ENCODE measurements around the gene NPAS4.

Gene NPAS4

DNA sequence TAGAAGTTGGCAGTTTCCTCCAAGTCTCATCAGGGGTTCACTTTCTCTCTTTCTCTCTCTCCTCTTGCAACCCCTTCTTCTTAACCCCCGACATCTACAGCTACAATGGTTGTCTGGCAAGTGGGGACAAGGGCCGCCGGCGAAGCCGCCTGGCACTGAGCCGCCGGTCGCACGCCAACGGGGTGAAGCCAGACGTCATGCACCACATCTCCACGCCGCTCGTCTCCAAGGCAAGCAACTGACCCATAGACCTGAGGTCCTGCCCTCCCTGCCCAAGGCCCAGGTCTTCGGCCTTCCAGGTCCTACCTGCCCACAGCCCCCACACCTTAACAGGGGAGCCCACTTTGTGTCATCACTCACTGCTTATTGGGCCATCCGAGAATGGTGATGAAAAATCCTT is 50.3 kb downstream of the NPAS4 start:
- no peaks in the 10 kb centered on the region for H3K27me3 ChIP-seq (ENCODE audit: control insufficient read depth, low read length)
- no peaks in the 10 kb centered on the region for H3K9me2 ChIP-seq (replicated peaks; ENCODE audit: control insufficient read depth, low read length)
- no peaks in the 10 kb centered on the region for H3K9me3 ChIP-seq (ENCODE audit: control insufficient read depth, insufficient read depth, low read length)
- H4K20me1 ChIP-seq (ENCODE audit: control insufficient read depth, insufficient read depth, low read depth, low read length): no peaks in the 10 kb centered on the region
- no peak overlapping the region for H3K27ac ChIP-seq (ENCODE audit: low read depth, low read length)
- H3K4me1 ChIP-seq (ENCODE audit: control insufficient read depth, low read length): peaks cover 11% of the 10 kb centered on the region
- no peak overlapping the region for H3K4me3 ChIP-seq (ENCODE audit: low read length)
- peaks cover 3% of the 10 kb centered on the region; the same call in 1 of the 2 replicates for H3K36me3 ChIP-seq (ENCODE audit: control insufficient read depth, low read length)
- H3K79me2 ChIP-seq (ENCODE audit: control insufficient read depth, low read length): no peaks in the 10 kb centered on the region
- H3F3A ChIP-seq (ENCODE audit: control insufficient read depth, insufficient read depth): no peaks in the 10 kb centered on the region
- no peak overlapping the region for H3K4me2 ChIP-seq (ENCODE audit: low read length)
- TF ChIP-seq EZH2phosphoT487 (IDR thresholded peaks at IDR 0.05; ENCODE audit: borderline replicate concordance, low read length): no peak
- TF ChIP-seq, protein P1, sequence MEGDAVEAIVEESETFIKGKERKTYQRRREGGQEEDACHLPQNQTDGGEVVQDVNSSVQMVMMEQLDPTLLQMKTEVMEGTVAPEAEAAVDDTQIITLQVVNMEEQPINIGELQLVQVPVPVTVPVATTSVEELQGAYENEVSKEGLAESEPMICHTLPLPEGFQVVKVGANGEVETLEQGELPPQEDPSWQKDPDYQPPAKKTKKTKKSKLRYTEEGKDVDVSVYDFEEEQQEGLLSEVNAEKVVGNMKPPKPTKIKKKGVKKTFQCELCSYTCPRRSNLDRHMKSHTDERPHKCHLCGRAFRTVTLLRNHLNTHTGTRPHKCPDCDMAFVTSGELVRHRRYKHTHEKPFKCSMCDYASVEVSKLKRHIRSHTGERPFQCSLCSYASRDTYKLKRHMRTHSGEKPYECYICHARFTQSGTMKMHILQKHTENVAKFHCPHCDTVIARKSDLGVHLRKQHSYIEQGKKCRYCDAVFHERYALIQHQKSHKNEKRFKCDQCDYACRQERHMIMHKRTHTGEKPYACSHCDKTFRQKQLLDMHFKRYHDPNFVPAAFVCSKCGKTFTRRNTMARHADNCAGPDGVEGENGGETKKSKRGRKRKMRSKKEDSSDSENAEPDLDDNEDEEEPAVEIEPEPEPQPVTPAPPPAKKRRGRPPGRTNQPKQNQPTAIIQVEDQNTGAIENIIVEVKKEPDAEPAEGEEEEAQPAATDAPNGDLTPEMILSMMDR (IDR thresholded peaks at IDR 0.05; ENCODE audit: low read depth, low read length, poor library complexity, severe bottlenecking): no peak

DNA sequence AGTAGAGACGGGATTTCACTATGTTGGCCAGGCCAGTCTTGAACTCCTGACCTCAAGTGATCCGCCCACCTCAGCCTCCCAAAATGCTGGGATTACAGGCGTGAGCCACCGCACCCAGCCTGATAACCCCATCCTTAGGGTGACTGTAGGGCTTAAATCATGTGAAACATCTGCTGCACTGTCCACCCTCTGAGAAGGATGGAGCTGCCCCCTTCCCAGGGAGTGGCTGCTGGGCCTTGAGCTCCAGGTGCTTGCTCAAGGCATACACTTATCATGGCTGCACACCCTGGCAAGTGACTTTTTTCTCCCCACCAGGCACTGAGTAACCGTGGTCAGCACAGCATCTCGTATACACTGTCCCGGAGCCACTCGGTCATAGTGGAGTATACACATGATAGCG is 51.2 kb downstream of the NPAS4 start:
- Histone ChIP-seq H3K9me3 (ENCODE audit: control insufficient read depth, insufficient read depth, low read length) (no peaks in the 10 kb centered on the region), H3K27ac (ENCODE audit: low read depth, low read length) (no peak overlapping the region), H3K79me2 (ENCODE audit: control insufficient read depth, low read length) (no peaks in the 10 kb centered on the region), H3K4me2 (ENCODE audit: low read length) (no peak overlapping the region), H3K36me3 (ENCODE audit: control insufficient read depth, low read length) (peaks cover 3% of the 10 kb centered on the region; the same call in 1 of the 2 replicates), H3K27me3 (ENCODE audit: control insufficient read depth, low read length) (no peaks in the 10 kb centered on the region), H3K4me1 (ENCODE audit: control insufficient read depth, low read length) (peaks cover 8% of the 10 kb centered on the region), H3F3A (ENCODE audit: control insufficient read depth, insufficient read depth) (no peaks in the 10 kb centered on the region), H3K9me2 (replicated peaks; ENCODE audit: control insufficient read depth, low read length) (no peaks in the 10 kb centered on the region), H3K4me3 (ENCODE audit: low read length) (no peak overlapping the region), H4K20me1 (ENCODE audit: control insufficient read depth, insufficient read depth, low read depth, low read length) (no peaks in the 10 kb centered on the region)
- TF ChIP-seq, protein P1 (IDR thresholded peaks at IDR 0.05; ENCODE audit: low read depth, low read length, poor library complexity, severe bottlenecking): no peak

DNA sequence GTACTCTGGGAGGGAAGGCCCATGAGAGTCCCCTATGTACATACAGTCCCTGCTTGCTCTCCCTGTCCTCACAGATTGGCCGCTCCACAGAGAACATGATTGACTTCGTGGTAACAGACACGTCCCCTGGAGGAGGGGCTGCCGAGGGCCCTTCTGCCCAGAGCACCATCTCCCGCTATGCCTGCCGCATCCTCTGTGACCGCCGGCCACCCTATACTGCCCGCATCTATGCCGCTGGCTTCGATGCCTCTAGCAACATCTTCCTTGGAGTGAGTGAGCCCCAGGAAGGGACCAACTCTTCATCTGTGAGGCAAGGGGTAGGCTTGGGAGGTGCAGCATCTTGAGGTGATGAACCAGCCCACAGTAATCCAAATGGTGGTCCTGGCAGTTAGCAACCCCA is 52.3 kb downstream of the NPAS4 start:
- H3K36me3 ChIP-seq (ENCODE audit: control insufficient read depth, low read length): peaks cover 3% of the 10 kb centered on the region; the same call in 1 of the 2 replicates
- H3K79me2 ChIP-seq (ENCODE audit: control insufficient read depth, low read length): no peaks in the 10 kb centered on the region
- H4K20me1 ChIP-seq (ENCODE audit: control insufficient read depth, insufficient read depth, low read depth, low read length): no peaks in the 10 kb centered on the region
- TF ChIP-seq EZH2phosphoT487 (IDR thresholded peaks at IDR 0.05; ENCODE audit: borderline replicate concordance, low read length): no peak
- TF ChIP-seq, protein P1 (IDR thresholded peaks at IDR 0.05; ENCODE audit: low read depth, low read length, poor library complexity, severe bottlenecking): no peak
- no peak overlapping the region for H3K27ac ChIP-seq (ENCODE audit: low read depth, low read length)
- H3K4me1 ChIP-seq (ENCODE audit: control insufficient read depth, low read length): no peaks in the 10 kb centered on the region
- no peak overlapping the region for H3K4me2 ChIP-seq (ENCODE audit: low read length)
- no peak overlapping the region for H3K4me3 ChIP-seq (ENCODE audit: low read length)
- no peaks in the 10 kb centered on the region for H3K27me3 ChIP-seq (ENCODE audit: control insufficient read depth, low read length)
- no peaks in the 10 kb centered on the region for H3F3A ChIP-seq (ENCODE audit: control insufficient read depth, insufficient read depth)
- H3K9me2 ChIP-seq (replicated peaks; ENCODE audit: control insufficient read depth, low read length): no peaks in the 10 kb centered on the region
- no peaks in the 10 kb centered on the region for H3K9me3 ChIP-seq (ENCODE audit: control insufficient read depth, insufficient read depth, low read length)
